Right lobe of liver (tissue), 4 donors: ENCODE data around the gene KCNIP3.

Experiments
- POLR2A ChIP-seq: fragments of 450-650 bp; IDR thresholded peaks from one replicate; pipeline ENCODE4 v1.6.1; 2017; ENCODE audit warnings: antibody characterized with exemption, mild to moderate bottlenecking
- TF ChIP-seq, protein P1 (sequence below), 4 donors: fragments of 200-600 bp in 3 of 4; fragments of 450-650 bp in 1 of 4; IDR thresholded peaks; one replicate each; pipeline versions ENCODE4 v1.5.1 to v1.8.0; 2016 to 2022; ENCODE audit warnings: antibody characterized with exemption in 4 of 4, mild to moderate bottlenecking in 2 of 4
- donor health status: DM: no; HTN: no; CAD: no.
- donor health status: DM: no; HTN: no; CAD: no.
- donor health status: DM: no; HTN: yes; CAD: no.

GRCh38 chr2:95301186-95301585, 4.0 kb downstream of the KCNIP3 start:
- TF ChIP-seq, protein P1, sequence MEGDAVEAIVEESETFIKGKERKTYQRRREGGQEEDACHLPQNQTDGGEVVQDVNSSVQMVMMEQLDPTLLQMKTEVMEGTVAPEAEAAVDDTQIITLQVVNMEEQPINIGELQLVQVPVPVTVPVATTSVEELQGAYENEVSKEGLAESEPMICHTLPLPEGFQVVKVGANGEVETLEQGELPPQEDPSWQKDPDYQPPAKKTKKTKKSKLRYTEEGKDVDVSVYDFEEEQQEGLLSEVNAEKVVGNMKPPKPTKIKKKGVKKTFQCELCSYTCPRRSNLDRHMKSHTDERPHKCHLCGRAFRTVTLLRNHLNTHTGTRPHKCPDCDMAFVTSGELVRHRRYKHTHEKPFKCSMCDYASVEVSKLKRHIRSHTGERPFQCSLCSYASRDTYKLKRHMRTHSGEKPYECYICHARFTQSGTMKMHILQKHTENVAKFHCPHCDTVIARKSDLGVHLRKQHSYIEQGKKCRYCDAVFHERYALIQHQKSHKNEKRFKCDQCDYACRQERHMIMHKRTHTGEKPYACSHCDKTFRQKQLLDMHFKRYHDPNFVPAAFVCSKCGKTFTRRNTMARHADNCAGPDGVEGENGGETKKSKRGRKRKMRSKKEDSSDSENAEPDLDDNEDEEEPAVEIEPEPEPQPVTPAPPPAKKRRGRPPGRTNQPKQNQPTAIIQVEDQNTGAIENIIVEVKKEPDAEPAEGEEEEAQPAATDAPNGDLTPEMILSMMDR (IDR thresholded peaks at IDR 0.05) = no peak
- TF ChIP-seq POLR2A = no peak
